Spleen (tissue), 11 donors: ENCODE data around the gene SLC2A14. TPM values are rescaled to one million over a fixed set of nuclear protein-coding genes. Genes with fewer than 3 reads are reported as not detected.
"Not testable (repeated sequence)": the region's sequence is repeated elsewhere in the genome, so short reads cannot be mapped to it uniquely, and the experiment has no call there.

Source experiments
- DNase-seq: peaks from one replicate; pipeline ENCODE4 v3.0.0-alpha.2; 2020
- H3K27ac ChIP-seq, 8 donors: fragments of 200-600 bp; sonication (generic) in 7 of 8; 1 replicate in 4 of 8; 2 replicates in 4 of 8; pipeline versions ENCODE4 v1.5.0 to v1.8.0; 2016 to 2021; ENCODE audit warnings: inconsistent platforms in 4 of 8, mild to moderate bottlenecking in 4 of 8, moderate library complexity in 1 of 8
- H3K27me3 ChIP-seq, 7 donors: fragments of 200-600 bp; sonication (generic) in 6 of 7; replicated peaks in 1 of 7; 1 replicate in 4 of 7; 2 replicates in 3 of 7; pipeline versions ENCODE4 v1.5.0 to v1.8.0; 2016 to 2021; ENCODE audit warnings: inconsistent platforms in 3 of 7, mild to moderate bottlenecking in 1 of 7
- H3K36me3 ChIP-seq, 6 donors: fragments of 200-600 bp; sonication (generic) in 5 of 6; 1 replicate in 4 of 6; 2 replicates in 2 of 6; pipeline versions ENCODE4 v1.5.0 to v1.8.0; 2016 to 2021; ENCODE audit warnings: inconsistent platforms in 2 of 6
- H3K4me1 ChIP-seq, 6 donors: fragments of 200-600 bp; sonication (generic) in 5 of 6; 1 replicate in 3 of 6; 2 replicates in 3 of 6; pipeline versions ENCODE4 v1.5.0 to v1.8.0; 2016 to 2021; ENCODE audit warnings: inconsistent platforms in 3 of 6
- H3K4me3 ChIP-seq, 8 donors: fragments of 200-600 bp; sonication (generic) in 7 of 8; 1 replicate in 4 of 8; 2 replicates in 4 of 8; pipeline versions ENCODE4 v1.5.0 to v1.8.0; 2016 to 2021; ENCODE audit warnings: inconsistent platforms in 4 of 8, mild to moderate bottlenecking in 4 of 8, moderate library complexity in 2 of 8
- H3K9me3 ChIP-seq, 8 donors: fragments of 200-600 bp; sonication (generic) in 7 of 8; 1 replicate in 4 of 8; 2 replicates in 4 of 8; pipeline versions ENCODE4 v1.5.0 to v1.8.0; 2016 to 2021; ENCODE audit warnings: inconsistent platforms in 4 of 8
- CTCF ChIP-seq, 11 experiments: fragments of 200-600 bp in 7 of 11; fragments of 450-650 bp in 4 of 11; sonication (generic) in 4 of 11; IDR thresholded peaks in 8 of 11; conservative IDR thresholded peaks in 3 of 11; 1 replicate in 7 of 11; 2 replicates in 4 of 11; pipeline versions ENCODE4 v1.4.0 to v1.8.0; 2016 to 2021; ENCODE audit warnings: antibody characterized with exemption in 11 of 11, inconsistent platforms in 4 of 11, mild to moderate bottlenecking in 1 of 11
- POLR2A ChIP-seq, 3 donors: fragments of 450-650 bp; IDR thresholded peaks; one replicate each; pipeline ENCODE4 v1.5.1; 2017; ENCODE audit warnings: antibody characterized with exemption in 3 of 3, mild to moderate bottlenecking in 1 of 3
- POLR2AphosphoS5 ChIP-seq, 3 donors: sonication (generic); formaldehyde crosslinking; IDR thresholded peaks; one replicate each; pipeline ENCODE4 v1.5.1; 2017; ENCODE audit warnings: antibody characterized with exemption in 3 of 3
- WGBS, 5 donors: extraction: QIAGEN DNeasy Blood & Tissue Kit in 3 of 5; methylation state at CpG; one replicate each; pipeline versions ENCODE4 v1.1.5 to v1.1.7; 2013 to 2018; 5-methylcytosine and 5-hydroxymethylcytosine counted together
- intact Hi-C: fragments of 100-400 bp; cut with DNase I; formaldehyde crosslinking; loops from one replicate; pipeline ENCODE4 v1.15.0; 2023; ENCODE audit warnings: low total_unique reads
- polyA plus RNA-seq, 3 donors: library from polyadenylated mRNA; stranded (reverse); fragments of 200-250 nt; gene quantifications; one replicate each; pipeline ENCODE4 v1.2.1, GENCODE V29; 2013
- total RNA-seq, 7 donors: library from RNA; depleted of rRNA in 3 of 7; stranded (reverse); fragments of >200 nt in 3 of 7; fragmentation: NEBNext Ultra II Directional in 4 of 7; extraction: Animal tissue kit (Norgen Biotek cat#: 25700) in 4 of 7; gene quantifications; one replicate each; pipeline versions ENCODE4 v1.1.0 to v1.2.1, GENCODE V29; 2016 to 2021
- donor health status: healthy with polysubstance abuse.
- donor health status: DM: no; HTN: no; CAD: no; lungs with moderate emphysema.
- donor health status: DM: no; HTN: no; CAD: no.
- donor health status: Bipolar disorder and iron deficiency.
- donor health status: healthy.
- donor health status: DM: no; HTN: no; CAD: no.
- donor health status: DM: yes; HTN: yes; CAD: no.

Gene SLC2A14
- total and polyA plus RNA-seq, 10 donors: 0.37 to 7.4 (median 2.9) TPM; not detected in 5

- intact Hi-C loops: no loop called here
- H3K27ac ChIP-seq: no peak overlapping the region
- DNase-seq: no peak
- no peaks in the 10 kb centered on the region for H3K36me3 ChIP-seq
- TF ChIP-seq CTCF (IDR thresholded peaks at IDR 0.05 in 8 of 11, conservative IDR thresholded peaks at IDR 0.05 in 3 of 11): no peak
- TF ChIP-seq POLR2AphosphoS5 (IDR thresholded peaks at IDR 0.05): no peak
- TF ChIP-seq POLR2A (IDR thresholded peaks at IDR 0.05): no peak
- no peaks in the 10 kb centered on the region for H3K27me3 ChIP-seq
- H3K4me1 ChIP-seq: peaks cover 0 to 5% (median 0%) of the 10 kb centered on the region in 6 donors
- 12 to 21% (median 15%) methylated on average over 1 of the region's 1 CpG for WGBS, 5 donors
- no peak overlapping the region for H3K4me3 ChIP-seq
- no peaks in the 10 kb centered on the region for H3K9me3 ChIP-seq
These were observed 32.4 kb upstream of the SLC2A14 start for GRCh38 chr12:7905071-7905470.

- not testable (repeated sequence) for H3K27me3 ChIP-seq, H3K27ac ChIP-seq
- WGBS, 5 donors: 87 to 95% (median 91%) methylated on average over 8 of the region's 8 CpGs
These were observed 29.7 kb upstream of the SLC2A14 start for GRCh38 chr12:7902416-7902815.

GRCh38 chr12:7899755-7900154 is 27.0 kb upstream of the SLC2A14 start:
- Histone ChIP-seq H3K36me3 (no peaks in the 10 kb centered on the region), H3K27ac (no peak overlapping the region), H3K27me3 (no peaks in the 10 kb centered on the region), H3K4me1 (no peaks in the 10 kb centered on the region), H3K9me3 (no peaks in the 10 kb centered on the region), H3K4me3 (no peak overlapping the region)
- intact Hi-C loops: no loop called here
- no peak for DNase-seq
- no peak for TF ChIP-seq POLR2AphosphoS5 (IDR thresholded peaks at IDR 0.05)
- no peak for TF ChIP-seq CTCF (IDR thresholded peaks at IDR 0.05 in 8 of 11, conservative IDR thresholded peaks at IDR 0.05 in 3 of 11)
- 84 to 94% (median 92%) methylated on average over 7 of the region's 7 CpGs for WGBS, 5 donors

More at GRCh38 chr12:7902416-7902815, 29.7 kb upstream of the SLC2A14 start:
- intact Hi-C loops, H3K9me3 ChIP-seq, DNase-seq, H3K36me3 ChIP-seq, H3K4me1 ChIP-seq, H3K4me3 ChIP-seq: not testable (repeated sequence)

DNA sequence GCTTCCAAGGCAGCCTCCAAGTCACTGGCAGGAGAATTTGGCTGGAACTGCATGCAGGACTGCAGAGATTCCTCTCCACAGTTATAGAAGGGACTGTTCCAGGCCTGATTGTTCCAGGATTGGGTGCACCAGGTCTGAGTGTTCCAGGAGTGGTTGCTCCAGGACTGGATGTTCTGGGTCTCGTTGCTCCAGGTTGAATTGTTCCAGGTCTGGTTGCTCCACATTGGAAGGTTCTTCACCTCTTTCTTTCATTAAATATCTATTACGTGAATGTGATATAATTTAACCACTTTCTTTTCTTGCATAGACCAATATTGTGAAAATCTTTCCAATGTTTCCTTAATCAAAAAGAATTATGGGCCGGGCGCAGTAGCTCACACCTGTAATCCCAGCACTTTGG is 24.0 kb upstream of the SLC2A14 start:
- H3K27ac ChIP-seq, H3K4me1 ChIP-seq: not testable (repeated sequence)
- 83 to 97% (median 89%) methylated on average over 4 of the region's 4 CpGs for WGBS, 5 donors

DNA sequence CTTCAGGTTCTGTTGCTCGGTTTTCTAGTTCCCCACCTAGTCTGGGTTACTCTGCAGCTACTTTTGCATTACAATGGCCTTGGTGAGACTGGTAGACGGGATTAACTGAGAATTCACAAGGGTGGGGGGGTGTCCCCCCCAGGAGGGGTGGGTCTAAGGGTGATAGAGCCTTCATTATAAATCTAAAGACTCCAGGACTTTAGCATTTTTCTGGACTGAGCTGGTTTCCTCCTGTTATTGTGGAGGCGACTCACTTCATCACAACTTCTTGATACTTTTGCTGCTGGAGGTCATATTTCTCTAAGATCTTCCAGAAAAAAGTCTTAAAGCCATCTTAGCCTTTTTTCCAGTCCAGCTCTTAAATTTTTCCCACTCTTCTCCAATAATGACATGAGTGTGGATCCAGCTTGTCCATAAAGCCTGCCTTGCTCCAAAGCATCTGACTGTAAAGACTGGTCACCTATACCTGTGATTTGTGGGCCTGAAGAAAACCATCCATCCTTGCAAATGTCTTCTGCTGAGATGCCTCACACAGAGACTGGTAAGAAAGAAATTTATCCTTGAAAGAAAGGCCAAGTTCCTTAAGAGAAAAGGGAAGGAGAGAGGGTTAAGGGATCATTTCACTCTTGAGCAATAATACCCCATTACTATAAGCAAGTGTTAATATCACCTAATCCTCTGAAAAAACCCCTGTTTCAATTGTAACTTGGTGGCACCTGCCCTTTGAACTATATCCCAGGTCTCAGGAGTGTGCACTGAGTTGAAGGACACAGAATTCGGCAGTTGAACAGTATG is 19.7 kb upstream of the SLC2A14 start:
- WGBS, 5 donors: 77 to 89% (median 84%) methylated on average over 4 of the region's 4 CpGs
- no peaks in the 10 kb centered on the region for H3K27me3 ChIP-seq
- H3K4me1 ChIP-seq: peaks cover 0 to 13% (median 4%) of the 10 kb centered on the region in 6 donors
- no peak for DNase-seq
- no peak overlapping the region for H3K4me3 ChIP-seq
- TF ChIP-seq CTCF (IDR thresholded peaks at IDR 0.05 in 8 of 11, conservative IDR thresholded peaks at IDR 0.05 in 3 of 11) (no peak), POLR2AphosphoS5 (IDR thresholded peaks at IDR 0.05) (no peak), POLR2A (IDR thresholded peaks at IDR 0.05) (no peak)
- intact Hi-C loops: no loop called here
- no peak overlapping the region for H3K27ac ChIP-seq
- H3K36me3 ChIP-seq: no peaks in the 10 kb centered on the region
- H3K9me3 ChIP-seq: no peaks in the 10 kb centered on the region

More for the DNA sequence above, 24.0 kb upstream of the SLC2A14 start:
- H3K27me3 ChIP-seq, H3K36me3 ChIP-seq, H3K4me3 ChIP-seq, H3K9me3 ChIP-seq, intact Hi-C loops, DNase-seq: not testable (repeated sequence)
